Neural progenitor cell (in vitro differentiated cells): ENCODE results near the gene SEPSECS. TPM values are rescaled to one million over a fixed set of nuclear protein-coding genes. Genes with fewer than 3 reads are reported as not detected.

Source experiments
- DNase-seq: peaks from one replicate; pipeline ENCODE4 v3.0.0-alpha.2; 2016; ENCODE audit warnings: low spot score
- H2AFZ ChIP-seq: fragments of 200-600 bp; sonication (generic); replicated peaks from 2 replicates; pipeline ENCODE4 v1.6.1; 2016; ENCODE audit warnings: antibody characterized with exemption
- H3F3A ChIP-seq: fragments of 200-600 bp; sonication (generic); 2 replicates; pipeline ENCODE4 v1.6.1; 2016; ENCODE audit warnings: antibody characterized with exemption, low read depth
- H3K27ac ChIP-seq: fragments of 200-600 bp; sonication (generic); 2 replicates; pipeline ENCODE4 v1.5.1; 2016; ENCODE audit warnings: mild to moderate bottlenecking
- H3K27me3 ChIP-seq: fragments of 200-600 bp; sonication (generic); 2 replicates; pipeline ENCODE4 v1.6.1; 2016; ENCODE audit warnings: mild to moderate bottlenecking, moderate library complexity
- H3K36me3 ChIP-seq: fragments of 200-600 bp; sonication (generic); 2 replicates; pipeline ENCODE4 v1.5.1; 2016
- H3K4me1 ChIP-seq: fragments of 200-600 bp; sonication (generic); 2 replicates; pipeline ENCODE4 v1.6.1; 2016; ENCODE audit warnings: mixed run types
- H3K4me2 ChIP-seq: fragments of 200-600 bp; sonication (generic); 2 replicates; pipeline ENCODE4 v1.6.1; 2016
- H3K4me3 ChIP-seq: fragments of 200-600 bp; sonication (generic); 2 replicates; pipeline ENCODE4 v1.5.1; 2016
- H3K79me2 ChIP-seq: fragments of 200-600 bp; sonication (generic); 2 replicates; pipeline ENCODE4 v1.6.1; 2016; ENCODE audit warnings: low read depth
- H3K9ac ChIP-seq: fragments of 200-600 bp; sonication (generic); 2 replicates; pipeline ENCODE4 v1.6.1; 2016
- H3K9me3 ChIP-seq: fragments of 200-600 bp; sonication (generic); 2 replicates; pipeline ENCODE4 v1.5.1; 2016; ENCODE audit warnings: low read depth
- H4K20me1 ChIP-seq: fragments of 200-600 bp; sonication (generic); 2 replicates; pipeline ENCODE4 v1.6.1; 2016; ENCODE audit warnings: low read depth
- H3K27ac Mint-ChIP-seq: 3 replicates; pipeline ENCODE4 v1.8.0; 2021; ENCODE audit warnings: mixed read lengths
- H3K27me3 Mint-ChIP-seq: 2 replicates; pipeline ENCODE4 v1.8.0; 2022; ENCODE audit warnings: low read depth, mild to moderate bottlenecking, inconsistent platforms, moderate library complexity, mixed read lengths; ENCODE audit not compliant: insufficient read depth
- H3K36me3 Mint-ChIP-seq: 3 replicates; pipeline ENCODE4 v1.8.0; 2021; ENCODE audit warnings: mixed read lengths
- H3K4me1 Mint-ChIP-seq: 3 replicates; pipeline ENCODE4 v1.8.0; 2021; ENCODE audit warnings: mixed read lengths
- H3K4me3 Mint-ChIP-seq: 3 replicates; pipeline ENCODE4 v1.8.0; 2021; ENCODE audit warnings: mild to moderate bottlenecking, moderate library complexity, mixed read lengths
- H3K9me3 Mint-ChIP-seq: 3 replicates; pipeline ENCODE4 v1.8.0; 2020; ENCODE audit warnings: mixed read lengths
- CTCF ChIP-seq: fragments of 200-600 bp; sonication (generic); IDR thresholded peaks from 2 replicates; pipeline ENCODE4 v1.5.1; 2017; ENCODE audit warnings: antibody characterized with exemption, mild to moderate bottlenecking
- EZH2 ChIP-seq: fragments of 200-600 bp; sonication (generic); IDR thresholded peaks from 2 replicates; pipeline ENCODE4 v1.6.1; 2017; ENCODE audit warnings: antibody characterized with exemption, mild to moderate bottlenecking, moderate library complexity
- EZH2phosphoT487 ChIP-seq: fragments of 200-600 bp; sonication (generic); IDR thresholded peaks from 2 replicates; pipeline ENCODE4 v1.6.1; 2017; ENCODE audit warnings: antibody characterized with exemption
- total RNA-seq: library from RNA; depleted of rRNA; stranded (reverse); fragments of >200 nt; gene quantifications from 2 replicates; pipeline ENCODE4 v1.2.3, GENCODE V29; 2015; ENCODE audit warnings: low replicate concordance

The SEPSECS gene
- total RNA-seq, 1 donor from 2014 or later, result 24.5 TPM

GRCh38 chr4:25107827-25108516 is 52.3 kb downstream of the SEPSECS start:
- no peak for DNase-seq
- Histone ChIP-seq H3K4me3 (no peak overlapping the region), H3K79me2 (no peaks in the 10 kb centered on the region), H3K36me3 (no peaks in the 10 kb centered on the region), H3K27me3 (no peaks in the 10 kb centered on the region), H3K4me2 (no peak overlapping the region), H3K4me1 (peaks cover 6% of the 10 kb centered on the region), H2AFZ (no peak overlapping the region), H3K9ac (no peak overlapping the region), H3K27ac (no peak overlapping the region), H3K9me3 (no peaks in the 10 kb centered on the region), H3F3A (no peaks in the 10 kb centered on the region), H4K20me1 (no peaks in the 10 kb centered on the region)
- Mint-ChIP-seq H3K36me3 (peaks cover 1% of the 10 kb centered on the region), H3K9me3 (peaks cover 6% of the 10 kb centered on the region), H3K27me3 (peaks cover 7% of the 10 kb centered on the region), H3K4me1 (peaks cover 30% of the 10 kb centered on the region), H3K27ac (no peak overlapping the region), H3K4me3 (no peak overlapping the region)
- TF ChIP-seq CTCF (no peak), EZH2phosphoT487 (no peak), EZH2 (no peak)

- Histone ChIP-seq H3K79me2 (no peaks in the 10 kb centered on the region), H3K27me3 (no peaks in the 10 kb centered on the region), H3K36me3 (no peaks in the 10 kb centered on the region), H3K9ac (no peak overlapping the region), H4K20me1 (no peaks in the 10 kb centered on the region), H3K4me2 (no peak overlapping the region), H3K4me3 (no peak overlapping the region), H3K4me1 (peaks cover 6% of the 10 kb centered on the region), H3K9me3 (no peaks in the 10 kb centered on the region), H3K27ac (no peak overlapping the region), H2AFZ (no peak overlapping the region), H3F3A (no peaks in the 10 kb centered on the region)
- Mint-ChIP-seq H3K4me1 (peaks cover 20% of the 10 kb centered on the region), H3K27ac (no peak overlapping the region), H3K36me3 (no peaks in the 10 kb centered on the region), H3K9me3 (peaks cover 11% of the 10 kb centered on the region), H3K4me3 (no peak overlapping the region), H3K27me3 (peaks cover 11% of the 10 kb centered on the region)
- no peak for DNase-seq
- no peak for TF ChIP-seq EZH2
- no peak for TF ChIP-seq EZH2phosphoT487
- TF ChIP-seq CTCF, result no peak
Observed at GRCh38 chr4:25106363-25107151, 53.7 kb downstream of the SEPSECS start.

- no peak overlapping the region for H3K27ac Mint-ChIP-seq
- no peak overlapping the region for H3K4me3 Mint-ChIP-seq
- no peaks in the 10 kb centered on the region for H3F3A ChIP-seq
Observed at GRCh38 chr4:25104591-25104990, 55.7 kb downstream of the SEPSECS start.

More at GRCh38 chr4:25104591-25104990, 55.7 kb downstream of the SEPSECS start:
- DNase-seq, result no peak
- Histone ChIP-seq H3K4me1 (peaks cover 6% of the 10 kb centered on the region), H3K4me3 (no peak overlapping the region), H3K9ac (no peak overlapping the region), H3K27ac (no peak overlapping the region), H3K79me2 (no peaks in the 10 kb centered on the region), H3K27me3 (no peaks in the 10 kb centered on the region), H4K20me1 (no peaks in the 10 kb centered on the region), H3K9me3 (no peaks in the 10 kb centered on the region), H3K4me2 (no peak overlapping the region), H3K36me3 (no peaks in the 10 kb centered on the region), H2AFZ (no peak overlapping the region)
- TF ChIP-seq EZH2phosphoT487, result no peak
- TF ChIP-seq EZH2, result no peak
- TF ChIP-seq CTCF, result no peak
- Mint-ChIP-seq H3K36me3 (no peaks in the 10 kb centered on the region), H3K9me3 (peaks cover 13% of the 10 kb centered on the region), H3K27me3 (peaks cover 10% of the 10 kb centered on the region), H3K4me1 (peaks cover 29% of the 10 kb centered on the region)
